DOHH2 (cell line): ENCODE results near the gene PALM.

Experiments used
- EZH2phosphoT487 ChIP-seq: fragments of 200-600 bp; sonication (generic); IDR thresholded peaks from 2 replicates; pipeline ENCODE4 v1.6.1; 2017; ENCODE audit warnings: borderline replicate concordance, mild to moderate bottlenecking, antibody characterized with exemption, low read length, moderate library complexity, mixed read lengths
- TF ChIP-seq, protein P1 (sequence below): fragments of 200-600 bp; sonication (generic); IDR thresholded peaks from one replicate; pipeline ENCODE4 v1.5.1; 2014; ENCODE audit warnings: antibody characterized with exemption, mild to moderate bottlenecking, low read depth, low read length; ENCODE audit not compliant: poor library complexity, severe bottlenecking

- TF ChIP-seq, protein P1, sequence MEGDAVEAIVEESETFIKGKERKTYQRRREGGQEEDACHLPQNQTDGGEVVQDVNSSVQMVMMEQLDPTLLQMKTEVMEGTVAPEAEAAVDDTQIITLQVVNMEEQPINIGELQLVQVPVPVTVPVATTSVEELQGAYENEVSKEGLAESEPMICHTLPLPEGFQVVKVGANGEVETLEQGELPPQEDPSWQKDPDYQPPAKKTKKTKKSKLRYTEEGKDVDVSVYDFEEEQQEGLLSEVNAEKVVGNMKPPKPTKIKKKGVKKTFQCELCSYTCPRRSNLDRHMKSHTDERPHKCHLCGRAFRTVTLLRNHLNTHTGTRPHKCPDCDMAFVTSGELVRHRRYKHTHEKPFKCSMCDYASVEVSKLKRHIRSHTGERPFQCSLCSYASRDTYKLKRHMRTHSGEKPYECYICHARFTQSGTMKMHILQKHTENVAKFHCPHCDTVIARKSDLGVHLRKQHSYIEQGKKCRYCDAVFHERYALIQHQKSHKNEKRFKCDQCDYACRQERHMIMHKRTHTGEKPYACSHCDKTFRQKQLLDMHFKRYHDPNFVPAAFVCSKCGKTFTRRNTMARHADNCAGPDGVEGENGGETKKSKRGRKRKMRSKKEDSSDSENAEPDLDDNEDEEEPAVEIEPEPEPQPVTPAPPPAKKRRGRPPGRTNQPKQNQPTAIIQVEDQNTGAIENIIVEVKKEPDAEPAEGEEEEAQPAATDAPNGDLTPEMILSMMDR: no peak
- no peak for TF ChIP-seq EZH2phosphoT487
Measured at GRCh38 chr19:677601-678436, 30.9 kb upstream of the PALM start.
